NOMO-1 treated with DMSO at 0.1 percent for 48 hours (cell line): ENCODE results near the gene EGLN1.

ENCODE experiments used
- DNase-seq: peaks from one replicate; lab custom pipeline; 2025; ENCODE audit not compliant: unreplicated experiment; lab: John Stamatoyannopoulos, UW

The EGLN1 gene

DNA sequence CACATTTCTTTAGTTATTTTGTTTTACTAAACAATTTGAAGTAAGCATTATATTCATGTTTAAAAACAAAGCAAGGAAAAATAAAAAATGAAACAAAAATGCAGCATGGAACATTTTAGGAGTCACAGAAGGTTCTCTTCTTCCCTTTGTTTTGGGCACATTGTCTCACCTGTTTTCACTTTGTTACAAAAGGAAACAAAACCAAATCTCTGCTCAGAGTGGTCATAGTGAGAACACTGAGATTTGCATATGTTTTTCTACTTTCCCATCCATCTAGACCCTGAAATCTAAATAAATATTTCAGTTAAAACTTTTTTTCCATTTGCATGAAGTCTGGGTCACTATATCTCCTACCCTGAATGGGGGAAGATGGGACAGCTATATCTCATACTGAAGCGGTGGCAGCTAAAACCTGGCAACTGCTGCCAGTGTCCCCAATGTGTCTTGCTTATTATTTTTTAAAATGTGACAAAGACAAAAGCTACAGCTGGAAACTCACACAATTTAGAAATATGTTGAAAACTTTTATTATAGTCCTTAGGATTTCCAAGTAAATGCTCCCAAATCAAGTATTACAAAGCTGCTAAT is 87.9 kb downstream of the EGLN1 start:
- DNase-seq, result no peak

DNA sequence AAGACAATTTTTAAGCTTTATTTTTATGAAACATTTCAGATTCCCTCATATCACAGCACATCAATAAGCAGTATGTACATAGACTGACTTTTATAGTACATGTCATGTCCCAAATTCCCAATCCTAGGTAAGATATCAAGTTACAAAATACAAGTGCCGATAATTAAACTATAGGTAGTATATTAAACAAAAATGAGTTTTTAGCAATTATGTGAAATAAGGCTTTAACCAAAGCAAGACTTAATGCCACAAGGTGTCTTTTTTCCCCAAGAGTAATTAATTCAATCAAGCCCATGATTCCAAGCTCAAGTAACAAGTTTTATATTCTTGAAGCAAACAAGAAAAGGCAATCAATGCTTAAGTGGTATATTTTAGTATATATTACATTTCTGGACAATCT is 89.3 kb downstream of the EGLN1 start:
- no peak for DNase-seq

DNA sequence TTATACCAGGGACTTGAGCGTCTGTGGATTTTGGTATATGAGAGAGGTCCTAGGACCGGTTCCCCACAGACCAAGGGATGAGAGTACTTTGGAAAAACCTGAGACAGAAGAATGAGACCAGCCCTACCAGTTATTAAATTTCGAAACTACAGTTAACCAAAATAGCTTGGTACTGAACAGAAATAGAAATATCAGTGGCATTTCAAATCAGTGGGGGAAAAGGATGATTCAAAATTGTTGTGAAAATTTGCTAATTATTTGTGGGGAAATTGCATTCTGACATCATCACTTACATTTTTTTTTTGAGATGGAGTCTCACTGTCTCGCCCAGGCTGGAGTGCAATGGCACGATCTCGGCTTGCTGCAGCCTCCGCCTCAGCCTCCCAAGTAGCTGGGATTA is 92.6 kb downstream of the EGLN1 start:
- no peak for DNase-seq

GRCh38 chr1:231327617-231328016 is 94.5 kb downstream of the EGLN1 start:
- DNase-seq, result no peak

DNA sequence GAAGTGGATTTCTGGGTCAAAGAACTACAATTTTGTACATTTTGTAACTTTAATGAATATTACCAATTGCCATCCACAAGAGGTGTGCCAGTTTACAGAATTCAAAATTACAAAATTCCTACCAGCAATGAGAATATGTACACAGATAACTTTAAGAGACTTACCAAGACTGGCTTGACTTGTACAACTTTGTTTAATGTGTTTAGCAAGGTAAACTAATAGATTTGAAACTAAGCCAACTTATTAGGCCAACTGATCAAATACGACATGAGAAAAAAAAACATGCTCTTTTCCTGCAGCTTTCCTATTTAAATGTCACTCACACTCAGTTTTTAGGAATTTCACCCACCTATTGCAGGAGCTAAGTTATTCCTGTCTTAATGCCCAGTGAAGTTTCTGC is 95.8 kb downstream of the EGLN1 start:
- no peak for DNase-seq

DNA sequence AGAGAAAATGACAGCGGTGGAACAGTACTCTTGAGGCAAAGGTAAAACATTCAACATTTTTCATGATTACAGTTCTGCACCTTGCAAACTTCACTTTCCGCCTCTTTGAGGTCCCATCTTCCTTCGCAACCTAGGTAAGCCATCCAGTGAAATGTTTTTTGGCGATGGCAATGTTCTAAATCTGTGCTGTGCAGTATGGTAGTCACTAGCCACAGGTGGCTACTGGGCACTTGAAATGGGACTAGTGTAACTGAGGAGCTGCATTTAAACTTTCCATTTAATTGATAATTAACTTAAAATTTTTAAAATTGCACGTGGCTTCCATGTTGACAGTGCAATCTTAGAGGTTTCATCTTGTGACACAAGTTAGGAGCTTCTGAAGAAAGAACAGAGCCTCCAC is 97.4 kb downstream of the EGLN1 start:
- no peak for DNase-seq

- no peak for DNase-seq
Measured at GRCh38 chr1:231322880-231323530, 99.1 kb downstream of the EGLN1 start.

- DNase-seq, result no peak
Measured at GRCh38 chr1:231319080-231319479, 103.0 kb downstream of the EGLN1 start.

DNA sequence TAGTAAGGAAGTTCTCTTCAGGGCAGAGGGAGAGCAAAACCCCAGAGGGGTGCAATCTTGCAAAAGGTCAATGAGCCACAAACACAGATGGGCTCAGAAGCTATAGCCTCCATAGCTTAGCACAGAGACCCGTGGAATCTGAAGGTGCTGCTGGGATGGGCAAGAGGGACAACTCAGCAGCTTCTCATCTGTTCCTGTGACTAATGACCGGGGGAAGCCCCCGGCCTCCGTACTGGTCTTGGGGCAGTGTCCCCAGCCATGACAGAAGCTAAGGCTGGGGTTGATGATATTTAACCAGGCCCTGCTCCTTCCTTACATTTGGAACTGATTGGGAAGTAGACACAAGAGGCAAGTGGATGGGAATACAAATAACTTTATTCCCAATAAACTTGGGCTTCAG is 103.5 kb downstream of the EGLN1 start:
- DNase-seq, result no peak

- no peak for DNase-seq
Measured at GRCh38 chr1:231318015-231318355, 104.1 kb downstream of the EGLN1 start.

GRCh38 chr1:231317306-231318014 is 104.6 kb downstream of the EGLN1 start:
- DNase-seq, result no peak

DNA sequence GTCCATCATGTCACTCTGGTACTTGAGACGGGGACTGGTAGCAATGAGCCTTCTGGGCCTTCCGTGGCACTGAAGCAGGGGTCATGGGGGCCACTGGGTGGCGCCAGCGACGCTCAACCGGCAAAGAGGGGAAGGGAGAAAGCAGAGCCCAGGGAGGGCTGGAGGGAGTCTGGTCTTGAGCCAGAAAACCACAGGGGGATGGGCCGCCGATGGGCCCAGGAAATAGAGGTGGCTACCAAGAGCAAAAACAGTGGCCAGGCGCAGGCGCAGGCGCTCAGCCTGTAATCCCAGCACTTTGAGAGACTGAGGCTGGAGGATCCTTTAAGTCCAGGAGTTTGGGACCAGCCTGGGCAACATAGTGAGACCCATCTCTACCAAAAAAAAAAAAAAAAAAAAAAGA is 106.2 kb downstream of the EGLN1 start:
- peak; percentile 23 for DNase-seq
